ENCODE results near the gene PRSS50. TPM values are rescaled to one million over a fixed set of nuclear protein-coding genes. Genes with fewer than 3 reads are reported as not detected.
A peak's percentile ranks its signal among the peaks of the same experiment; 100 is the strongest.

PRSS50 gene
- total RNA-seq, 1 donor from 2014 or later = not detected

- Mint-ChIP-seq H3K27ac (ENCODE audit: unreplicated experiment) (no peak overlapping the region), H3K27me3 (ENCODE audit: unreplicated experiment) (peaks cover 2% of the 10 kb centered on the region), H3K9me3 (ENCODE audit: unreplicated experiment) (peaks cover 3% of the 10 kb centered on the region), H3K36me3 (ENCODE audit: unreplicated experiment) (no peaks in the 10 kb centered on the region), H3K4me3 (ENCODE audit: unreplicated experiment) (no peak overlapping the region), H3K4me1 (ENCODE audit: low read depth, unreplicated experiment) (no peaks in the 10 kb centered on the region)
- TF ChIP-seq CTCF (IDR thresholded peaks at IDR 0.05; ENCODE audit: partially characterized antibody, unreplicated experiment) = peak; percentile 26
- DNase-seq = peak; percentile 5
Observed at GRCh38 chr3:46674031-46674845, 43.4 kb downstream of the PRSS50 start.

- peaks cover 3% of the 10 kb centered on the region for H3K9me3 Mint-ChIP-seq (ENCODE audit: unreplicated experiment)
- DNase-seq = peak; percentile 1
- no peak overlapping the region for H3K27ac Mint-ChIP-seq (ENCODE audit: unreplicated experiment)
- no peak overlapping the region for H3K4me3 Mint-ChIP-seq (ENCODE audit: unreplicated experiment)
- no peaks in the 10 kb centered on the region for H3K36me3 Mint-ChIP-seq (ENCODE audit: unreplicated experiment)
- TF ChIP-seq CTCF (IDR thresholded peaks at IDR 0.05; ENCODE audit: partially characterized antibody, unreplicated experiment) = no peak
- H3K4me1 Mint-ChIP-seq (ENCODE audit: low read depth, unreplicated experiment) = peaks cover 2% of the 10 kb centered on the region
- peaks cover 2% of the 10 kb centered on the region for H3K27me3 Mint-ChIP-seq (ENCODE audit: unreplicated experiment)
Observed at GRCh38 chr3:46673151-46674030, 44.3 kb downstream of the PRSS50 start.

- no peaks in the 10 kb centered on the region for H3K36me3 Mint-ChIP-seq (ENCODE audit: unreplicated experiment)
- peaks cover 10% of the 10 kb centered on the region for H3K4me1 Mint-ChIP-seq (ENCODE audit: low read depth, unreplicated experiment)
- H3K9me3 Mint-ChIP-seq (ENCODE audit: unreplicated experiment) = peaks cover 5% of the 10 kb centered on the region
- no peak overlapping the region for H3K4me3 Mint-ChIP-seq (ENCODE audit: unreplicated experiment)
- TF ChIP-seq CTCF (IDR thresholded peaks at IDR 0.05; ENCODE audit: partially characterized antibody, unreplicated experiment) = no peak
- peaks cover 3% of the 10 kb centered on the region for H3K27me3 Mint-ChIP-seq (ENCODE audit: unreplicated experiment)
- H3K27ac Mint-ChIP-seq (ENCODE audit: unreplicated experiment) = no peak overlapping the region
- DNase-seq = no peak
Observed at GRCh38 chr3:46672349-46672695, 45.3 kb downstream of the PRSS50 start.

- Mint-ChIP-seq H3K27ac (ENCODE audit: unreplicated experiment) (no peak overlapping the region), H3K36me3 (ENCODE audit: unreplicated experiment) (no peaks in the 10 kb centered on the region), H3K27me3 (ENCODE audit: unreplicated experiment) (peaks cover 3% of the 10 kb centered on the region), H3K4me3 (ENCODE audit: unreplicated experiment) (no peak overlapping the region), H3K9me3 (ENCODE audit: unreplicated experiment) (peaks cover 5% of the 10 kb centered on the region), H3K4me1 (ENCODE audit: low read depth, unreplicated experiment) (peaks cover 10% of the 10 kb centered on the region)
- TF ChIP-seq CTCF (IDR thresholded peaks at IDR 0.05; ENCODE audit: partially characterized antibody, unreplicated experiment) = no peak
- no peak for DNase-seq
Observed at GRCh38 chr3:46671541-46672348, 45.9 kb downstream of the PRSS50 start.

Data from glutamatergic neuron (in vitro differentiated cells).